Measurements from ENCODE around the gene BIVM.

Gene BIVM

DNA sequence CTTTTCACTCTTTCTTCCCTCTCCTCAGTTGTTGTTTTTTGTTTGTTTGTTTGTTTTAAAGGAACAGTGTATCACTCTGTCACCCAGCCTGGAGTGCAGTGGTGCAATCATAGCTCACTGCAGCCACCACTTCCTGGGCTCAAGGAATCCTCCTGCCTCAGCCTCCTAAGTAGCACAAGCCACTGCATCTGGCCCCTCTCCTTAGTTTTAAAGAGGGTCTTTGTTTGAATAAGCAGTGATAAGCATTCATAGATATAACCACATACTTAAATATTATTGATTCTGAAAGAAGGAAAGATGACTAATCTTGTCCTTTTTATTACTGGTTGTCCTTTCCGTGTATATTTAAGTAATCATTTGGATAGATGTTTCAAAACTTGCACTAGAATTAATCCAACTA is 73.6 kb downstream of the BIVM start:
- no peak overlapping the region for H3K4me3 ChIP-seq (ENCODE audit: low read depth, low read length)
- H3K9ac ChIP-seq (ENCODE audit: low read depth, low read length): no peak overlapping the region
- peaks cover 6% of the 10 kb centered on the region for H3K4me1 ChIP-seq (ENCODE audit: control insufficient read depth, insufficient read depth, low read length)
- no peaks in the 10 kb centered on the region for H3K27me3 ChIP-seq (ENCODE audit: control insufficient read depth, insufficient read depth, low read length)
- H3K36me3 ChIP-seq (ENCODE audit: control insufficient read depth, insufficient read depth, low read length): no peaks in the 10 kb centered on the region
- H3K9me3 ChIP-seq (ENCODE audit: control insufficient read depth, insufficient read depth, low read length): no peaks in the 10 kb centered on the region

DNA sequence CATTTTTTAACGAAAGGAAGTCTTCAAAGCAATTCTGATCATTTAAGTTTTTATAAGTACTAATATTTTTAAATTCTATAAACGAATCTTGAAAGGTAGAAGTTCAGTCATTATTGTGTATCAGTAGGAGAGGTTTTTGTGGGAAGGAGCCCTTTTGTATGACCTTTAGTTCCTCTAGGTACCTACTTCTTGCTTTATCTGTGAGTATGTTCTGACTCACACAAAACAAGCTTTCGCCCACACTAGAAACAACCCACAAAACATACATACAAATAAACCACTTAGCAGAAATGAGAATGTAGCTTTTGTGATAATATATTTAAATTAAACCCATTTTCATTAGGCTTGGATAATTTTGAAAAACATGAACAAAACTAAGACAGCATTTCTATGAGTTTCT is 74.7 kb downstream of the BIVM start:
- Histone ChIP-seq H3K4me3 (ENCODE audit: low read depth, low read length) (no peak overlapping the region), H3K36me3 (ENCODE audit: control insufficient read depth, insufficient read depth, low read length) (no peaks in the 10 kb centered on the region), H3K9me3 (ENCODE audit: control insufficient read depth, insufficient read depth, low read length) (no peaks in the 10 kb centered on the region), H3K27me3 (ENCODE audit: control insufficient read depth, insufficient read depth, low read length) (no peaks in the 10 kb centered on the region), H3K4me1 (ENCODE audit: control insufficient read depth, insufficient read depth, low read length) (peaks cover 6% of the 10 kb centered on the region), H3K9ac (ENCODE audit: low read depth, low read length) (no peak overlapping the region)

DNA sequence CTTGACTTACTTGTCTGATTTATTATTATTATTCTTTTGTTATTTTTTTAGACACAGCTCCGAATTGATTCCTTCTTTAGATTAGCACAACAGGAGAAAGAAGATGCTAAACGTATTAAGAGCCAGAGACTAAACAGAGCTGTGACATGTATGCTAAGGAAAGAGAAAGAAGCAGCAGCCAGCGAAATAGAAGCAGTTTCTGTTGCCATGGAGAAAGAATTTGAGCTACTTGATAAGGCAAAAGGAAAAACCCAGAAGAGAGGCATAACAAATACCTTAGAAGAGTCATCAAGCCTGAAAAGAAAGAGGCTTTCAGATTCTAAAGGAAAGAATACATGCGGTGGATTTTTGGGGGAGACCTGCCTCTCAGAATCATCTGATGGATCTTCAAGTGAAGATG is 76.3 kb downstream of the BIVM start:
- no peak overlapping the region for H3K9ac ChIP-seq (ENCODE audit: low read depth, low read length)
- no peak overlapping the region for H3K4me3 ChIP-seq (ENCODE audit: low read depth, low read length)
- H3K9me3 ChIP-seq (ENCODE audit: control insufficient read depth, insufficient read depth, low read length): no peaks in the 10 kb centered on the region
- H3K27me3 ChIP-seq (ENCODE audit: control insufficient read depth, insufficient read depth, low read length): no peaks in the 10 kb centered on the region
- no peaks in the 10 kb centered on the region for H3K36me3 ChIP-seq (ENCODE audit: control insufficient read depth, insufficient read depth, low read length)
- peaks cover 6% of the 10 kb centered on the region for H3K4me1 ChIP-seq (ENCODE audit: control insufficient read depth, insufficient read depth, low read length)

DNA sequence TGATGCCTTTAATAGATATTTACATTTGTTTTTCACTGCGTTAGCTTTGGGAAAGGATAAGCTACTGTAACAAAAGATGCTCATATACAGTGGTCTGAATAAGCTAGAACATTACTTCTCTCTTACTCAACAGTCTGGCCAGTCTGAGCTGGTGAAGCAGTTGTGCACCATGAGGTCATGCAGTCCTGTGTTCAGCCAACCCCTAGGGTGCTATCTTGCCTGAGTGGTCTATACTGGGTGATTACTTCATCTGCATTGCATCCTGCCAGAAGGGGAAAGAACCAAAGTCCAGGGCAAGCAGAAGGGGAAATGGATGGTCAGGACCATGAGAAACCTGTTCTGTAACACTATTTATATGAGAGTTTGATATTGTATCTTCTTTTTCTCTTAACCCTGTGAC is 78.4 kb downstream of the BIVM start:
- Histone ChIP-seq H3K4me3 (ENCODE audit: low read depth, low read length) (no peak overlapping the region), H3K9me3 (ENCODE audit: control insufficient read depth, insufficient read depth, low read length) (no peaks in the 10 kb centered on the region), H3K27me3 (ENCODE audit: control insufficient read depth, insufficient read depth, low read length) (no peaks in the 10 kb centered on the region), H3K36me3 (ENCODE audit: control insufficient read depth, insufficient read depth, low read length) (no peaks in the 10 kb centered on the region), H3K4me1 (ENCODE audit: control insufficient read depth, insufficient read depth, low read length) (peaks cover 6% of the 10 kb centered on the region), H3K9ac (ENCODE audit: low read depth, low read length) (no peak overlapping the region)

DNA sequence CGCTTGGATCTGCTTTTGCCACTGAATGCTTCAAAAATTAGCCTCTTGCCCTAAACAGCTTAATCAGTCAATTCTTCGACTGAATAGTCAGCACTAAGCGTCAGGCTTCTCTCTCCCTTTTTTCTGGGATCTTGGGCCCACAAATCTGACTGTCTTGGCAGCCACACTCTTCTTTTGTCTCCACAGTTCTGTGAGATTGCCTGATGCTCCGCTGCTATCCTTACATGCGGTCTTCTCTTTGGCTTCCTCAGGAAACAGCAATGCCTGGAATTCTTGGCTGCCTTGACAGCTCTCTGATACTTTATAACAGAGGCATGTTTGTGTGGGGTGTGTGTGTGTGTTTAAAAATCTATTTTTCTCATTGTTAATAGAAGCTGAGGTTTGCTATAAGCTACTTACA is 79.6 kb downstream of the BIVM start:
- H3K4me1 ChIP-seq (ENCODE audit: control insufficient read depth, insufficient read depth, low read length): peaks cover 6% of the 10 kb centered on the region
- no peaks in the 10 kb centered on the region for H3K9me3 ChIP-seq (ENCODE audit: control insufficient read depth, insufficient read depth, low read length)
- no peaks in the 10 kb centered on the region for H3K27me3 ChIP-seq (ENCODE audit: control insufficient read depth, insufficient read depth, low read length)
- no peak overlapping the region for H3K9ac ChIP-seq (ENCODE audit: low read depth, low read length)
- H3K36me3 ChIP-seq (ENCODE audit: control insufficient read depth, insufficient read depth, low read length): no peaks in the 10 kb centered on the region
- no peak overlapping the region for H3K4me3 ChIP-seq (ENCODE audit: low read depth, low read length)

DNA sequence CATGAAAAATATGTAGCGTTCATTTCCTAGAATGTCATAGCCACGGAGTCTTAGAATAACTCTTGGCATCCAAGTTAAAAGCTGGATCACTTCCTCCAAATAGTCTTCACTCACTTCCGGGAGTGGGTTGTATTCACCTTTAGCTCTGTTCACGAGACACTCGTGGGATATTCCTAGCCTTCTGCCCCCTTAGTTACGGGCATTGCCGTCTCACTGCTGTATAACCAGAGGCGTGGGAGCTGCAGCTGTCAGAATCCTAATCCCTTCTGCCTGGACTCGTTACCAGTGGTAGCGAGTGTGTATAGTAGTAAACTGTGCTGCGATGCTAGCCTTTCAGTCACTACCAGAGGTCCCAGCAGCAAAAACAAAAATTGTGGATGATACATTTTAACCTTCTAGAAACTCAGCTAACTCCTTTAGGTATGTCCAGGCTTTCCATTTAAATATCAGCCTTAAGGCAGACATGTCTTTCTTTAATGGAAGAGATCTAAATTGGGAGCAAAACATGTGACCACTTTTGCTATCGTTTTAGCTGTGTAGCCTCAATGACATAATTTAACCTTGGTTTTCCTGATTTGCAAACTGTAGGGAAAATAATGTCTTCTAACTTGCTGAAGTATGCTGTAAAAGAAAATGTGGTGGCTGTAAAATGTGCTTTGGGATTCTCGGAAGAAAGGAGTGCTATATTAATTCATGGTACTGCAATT is 81.0 kb downstream of the BIVM start:
- Histone ChIP-seq H3K9me3 (ENCODE audit: control insufficient read depth, insufficient read depth, low read length) (no peaks in the 10 kb centered on the region), H3K36me3 (ENCODE audit: control insufficient read depth, insufficient read depth, low read length) (no peaks in the 10 kb centered on the region), H3K9ac (ENCODE audit: low read depth, low read length) (no peak overlapping the region), H3K4me1 (ENCODE audit: control insufficient read depth, insufficient read depth, low read length) (peaks cover 6% of the 10 kb centered on the region), H3K27me3 (ENCODE audit: control insufficient read depth, insufficient read depth, low read length) (no peaks in the 10 kb centered on the region), H3K4me3 (ENCODE audit: low read depth, low read length) (no peak overlapping the region)

DNA sequence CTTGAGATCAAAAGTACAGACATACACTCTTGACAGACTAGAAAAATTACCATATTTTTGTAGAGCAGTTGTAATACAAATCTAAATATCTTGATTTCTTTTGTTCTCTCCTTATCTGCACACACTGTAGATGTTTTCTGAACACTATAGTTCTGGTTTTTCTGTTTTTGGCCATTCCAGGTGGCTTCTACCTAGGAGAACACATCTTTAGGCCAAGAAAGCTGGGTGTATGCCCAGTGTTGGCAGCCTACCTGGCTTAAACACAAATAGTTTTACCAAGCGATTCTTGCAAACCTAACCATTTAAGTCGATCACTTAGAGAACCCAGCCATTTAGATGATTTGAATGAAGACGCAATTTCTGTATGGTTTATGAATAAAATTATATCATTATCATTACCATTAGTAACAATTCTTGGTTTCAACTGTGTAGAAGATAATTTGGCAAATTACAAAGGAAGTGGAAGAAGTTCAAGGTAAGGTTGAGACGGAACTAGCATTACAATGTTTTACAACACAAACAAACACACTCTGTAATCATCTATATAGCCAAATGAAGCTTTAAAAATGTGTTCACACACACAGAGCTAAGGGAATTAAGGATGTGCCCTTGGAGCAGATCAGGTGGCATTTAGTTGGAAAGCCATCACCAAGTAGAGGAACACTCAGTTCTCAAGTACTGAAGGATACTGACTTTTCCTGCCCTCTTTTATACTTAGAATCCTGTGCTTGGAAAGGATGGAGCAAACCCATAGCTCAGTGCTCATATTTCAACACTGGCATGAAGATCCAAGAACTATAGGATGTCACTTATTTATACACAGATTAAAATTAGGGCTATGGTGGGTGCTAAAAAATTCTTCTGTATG is 83.1 kb downstream of the BIVM start:
- no peaks in the 10 kb centered on the region for H3K27me3 ChIP-seq (ENCODE audit: control insufficient read depth, insufficient read depth, low read length)

More for the DNA sequence above, 83.1 kb downstream of the BIVM start:
- no peak overlapping the region for H3K9ac ChIP-seq (ENCODE audit: low read depth, low read length)
- H3K36me3 ChIP-seq (ENCODE audit: control insufficient read depth, insufficient read depth, low read length): no peaks in the 10 kb centered on the region
- H3K4me1 ChIP-seq (ENCODE audit: control insufficient read depth, insufficient read depth, low read length): no peaks in the 10 kb centered on the region
- H3K9me3 ChIP-seq (ENCODE audit: control insufficient read depth, insufficient read depth, low read length): no peaks in the 10 kb centered on the region
- H3K4me3 ChIP-seq (ENCODE audit: low read depth, low read length): no peak overlapping the region

All from iPS-15b (cell line).